Activated T-helper 17 cell treated with anti-CD3 and anti-CD28 coated beads, Interleukin-2, amount 50 U/mL, for 72 hours (primary cell): ENCODE measurements around the gene HOXB2. TPM values are rescaled to one million over a fixed set of nuclear protein-coding genes. Genes with fewer than 3 reads are reported as not detected.

ENCODE experiments used
- ATAC-seq: fragments of 150-1000 bp; cut with Tn5 transposase; replicated peaks from 2 replicates; pipeline ENCODE4 v1.10.0; 2021; ENCODE audit warnings: mild to moderate bottlenecking, moderate library complexity
- H3K27ac Mint-ChIP-seq: one replicate; pipeline ENCODE4 v1.8.0; 2022; ENCODE audit warnings: mixed read lengths
- H3K27me3 Mint-ChIP-seq: one replicate; pipeline ENCODE4 v1.8.0; 2022; ENCODE audit warnings: mixed read lengths
- H3K36me3 Mint-ChIP-seq: one replicate; pipeline ENCODE4 v1.8.0; 2022; ENCODE audit warnings: low read depth, mild to moderate bottlenecking, mixed read lengths
- H3K4me1 Mint-ChIP-seq: one replicate; pipeline ENCODE4 v1.8.0; 2022; ENCODE audit warnings: mixed read lengths
- H3K4me3 Mint-ChIP-seq: one replicate; pipeline ENCODE4 v1.8.0; 2022; ENCODE audit warnings: mild to moderate bottlenecking, mixed read lengths
- H3K9me3 Mint-ChIP-seq: one replicate; pipeline ENCODE4 v1.8.0; 2022; ENCODE audit warnings: mixed read lengths
- total RNA-seq, 2 donors: library from RNA; stranded (reverse); gene quantifications; one replicate each; pipeline ENCODE4 v1.2.3, GENCODE V29; 2022

HOXB2 gene
- total RNA-seq, 2 donors from 2014 or later, result 2.0 to 15.3 TPM

- H3K4me1 Mint-ChIP-seq, result peaks cover 6% of the 10 kb centered on the region
- H3K27me3 Mint-ChIP-seq, result peaks cover 8% of the 10 kb centered on the region
- H3K9me3 Mint-ChIP-seq, result no peaks in the 10 kb centered on the region
- no peaks in the 10 kb centered on the region for H3K36me3 Mint-ChIP-seq
- H3K4me3 Mint-ChIP-seq, result no peak overlapping the region
- no peak overlapping the region for H3K27ac Mint-ChIP-seq
- ATAC-seq, result no peak
Observed at GRCh38 chr17:48500435-48501426, 44.2 kb downstream of the HOXB2 start.

GRCh38 chr17:48499735-48500434, 45.0 kb downstream of the HOXB2 start:
- Mint-ChIP-seq H3K27ac (no peak overlapping the region), H3K4me1 (peaks cover under 1% of the 10 kb centered on the region), H3K36me3 (no peaks in the 10 kb centered on the region), H3K9me3 (no peaks in the 10 kb centered on the region), H3K27me3 (peaks cover 8% of the 10 kb centered on the region), H3K4me3 (no peak overlapping the region)
- ATAC-seq, result no peak

GRCh38 chr17:48499248-48499647, 45.7 kb downstream of the HOXB2 start:
- peak; percentile 52 for ATAC-seq
- Mint-ChIP-seq H3K9me3 (no peaks in the 10 kb centered on the region), H3K36me3 (no peaks in the 10 kb centered on the region), H3K4me3 (no peak overlapping the region), H3K27me3 (peaks cover 14% of the 10 kb centered on the region), H3K27ac (no peak overlapping the region), H3K4me1 (no peaks in the 10 kb centered on the region)

- Mint-ChIP-seq H3K27me3 (peaks cover 16% of the 10 kb centered on the region), H3K9me3 (no peaks in the 10 kb centered on the region), H3K27ac (no peak overlapping the region), H3K36me3 (no peaks in the 10 kb centered on the region), H3K4me1 (no peaks in the 10 kb centered on the region), H3K4me3 (no peak overlapping the region)
- no peak for ATAC-seq
Observed at GRCh38 chr17:48498164-48498850, 46.6 kb downstream of the HOXB2 start.

GRCh38 chr17:48497103-48497502, 47.8 kb downstream of the HOXB2 start:
- Mint-ChIP-seq H3K4me1 (no peaks in the 10 kb centered on the region), H3K4me3 (no peak overlapping the region), H3K27me3 (peaks cover 16% of the 10 kb centered on the region), H3K9me3 (no peaks in the 10 kb centered on the region), H3K27ac (no peak overlapping the region), H3K36me3 (no peaks in the 10 kb centered on the region)
- no peak for ATAC-seq

- Mint-ChIP-seq H3K4me1 (peaks cover 3% of the 10 kb centered on the region), H3K4me3 (no peak overlapping the region), H3K9me3 (no peaks in the 10 kb centered on the region), H3K27me3 (peaks cover 7% of the 10 kb centered on the region), H3K27ac (no peak overlapping the region), H3K36me3 (no peaks in the 10 kb centered on the region)
- no peak for ATAC-seq
Observed at GRCh38 chr17:48494335-48494734, 50.6 kb downstream of the HOXB2 start.

Other genes with a start within 250 kb of the HOXB2 start
- gene SKAP1, start 114.9 kb downstream of the HOXB2 start, total RNA-seq, result 100 to 1,000 TPM in 1 of 2 donors, 10 to 100 TPM in 1; 71.4 to 103 TPM
- gene HOXB1, start 14.1 kb downstream of the HOXB2 start, total RNA-seq, result not detected
- gene HOXB4, start 33.2 kb upstream of the HOXB2 start, total RNA-seq, result 1 to 10 TPM; 2.6 to 2.8 TPM
- 1 to 10 TPM; 3.1 to 5.4 TPM for gene HOXB3, start 45.1 kb upstream of the HOXB2 start, total RNA-seq
- not detected for gene HOXB5, start 48.7 kb upstream of the HOXB2 start, total RNA-seq
- gene HOXB6, start 59.9 kb upstream of the HOXB2 start, total RNA-seq, result under 1 TPM; 0.37 to 0.39 TPM
- under 1 TPM in 1 of 2 donors, not detected in 1; 0.95 TPM for gene HOXB7, start 65.9 kb upstream of the HOXB2 start, total RNA-seq
- not detected for gene HOXB8, start 70.2 kb upstream of the HOXB2 start, total RNA-seq
- gene HOXB9, start 81.2 kb upstream of the HOXB2 start, total RNA-seq, result under 1 TPM; 0.40 to 0.58 TPM
- not detected for gene PRAC1, start 177.4 kb upstream of the HOXB2 start, total RNA-seq
- gene PRAC2, start 178.1 kb upstream of the HOXB2 start, total RNA-seq, result not detected
- not detected for gene HOXB13, start 183.6 kb upstream of the HOXB2 start, total RNA-seq